Heart left ventricle (tissue), 13 donors: ENCODE data around the gene ZNF80.

Experiments used
- CTCF ChIP-seq, 12 donors: fragments of 200-600 bp; sonication (generic) in 4 of 12; IDR thresholded peaks; one replicate each; pipeline versions ENCODE4 v1.5.0 to v1.8.0; 2018 to 2022; ENCODE audit warnings: antibody characterized with exemption in 12 of 12, mild to moderate bottlenecking in 5 of 12
- POLR2A ChIP-seq, 2 donors: fragments of 450-650 bp; IDR thresholded peaks; one replicate each; pipeline ENCODE4 v1.6.1; 2017; ENCODE audit warnings: antibody characterized with exemption in 2 of 2, mild to moderate bottlenecking in 2 of 2, moderate library complexity in 2 of 2
- donor health status: ischemic (EF 13 %, LVEDD 7.1; RV severe dilation, severe dysfunction).
- donor health status: DM: no; HTN: yes; CAD: no.
- donor health status: DM: no; HTN: no; CAD: no.
- donor health status: ischemic (EF 25% LVEDD 6.9; RV normal size, moderate dysfunction).
- donor health status: ischemic (EF 25% LVEDD 5.7; RV mildly dilated, moderate dysfunction).
- donor health status: ischemic (EF 35%, LVEDD 5.7; RV mildly dilated, moderate dysfunction).
- donor health status: nonischemic (EF 11% LVEDD 7.7; RV severe dilation, severe dysfunction).
- donor health status: DM: yes; HTN: yes; CAD: no.
- donor health status: PGD.
- donor health status: ischemic (EF 29% LVEDD 5.4; RV normal size, mild dysfunction).
- donor health status: nonischemic (EF 23%, LVEDD 6.1; RV moderate dilation, normal function).

DNA sequence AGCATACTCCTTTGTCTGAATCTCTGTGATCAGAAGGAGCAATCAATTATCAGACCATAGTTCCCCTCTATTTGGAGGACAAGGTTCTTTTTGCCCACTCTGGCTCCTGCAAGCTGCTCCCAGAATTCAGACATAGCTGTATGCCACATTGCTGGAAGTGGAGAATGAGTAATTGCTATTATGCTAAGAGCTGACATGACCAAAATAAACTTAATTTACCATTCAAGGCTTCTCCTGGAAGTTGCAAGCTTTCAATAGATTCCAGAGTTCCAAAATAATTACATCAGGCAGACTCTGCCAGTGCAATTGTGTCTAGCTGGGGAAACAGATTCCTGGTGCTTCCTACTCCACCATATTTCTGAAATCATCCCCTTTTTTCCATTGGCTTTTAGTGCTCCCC lies 50.9 kb downstream of the ZNF80 start:
- no peak for TF ChIP-seq POLR2A (IDR thresholded peaks at IDR 0.05)
- no peak for TF ChIP-seq CTCF (IDR thresholded peaks at IDR 0.05)
